DND-41 (cell line): ENCODE data around the gene EXOG.

Experiments
- CTCF ChIP-seq: IDR thresholded peaks from 2 replicates; pipeline ENCODE4 v1.5.1; 2012; ENCODE audit warnings: borderline replicate concordance, low read length, moderate library complexity, mild to moderate bottlenecking; ENCODE audit not compliant: poor library complexity, severe bottlenecking; ENCODE audit errors: extremely low read depth
- EZH2 ChIP-seq: IDR thresholded peaks from 3 replicates; pipeline ENCODE4 v1.6.1; 2012; ENCODE audit warnings: borderline replicate concordance, low read depth, mild to moderate bottlenecking, moderate library complexity, low read length, inconsistent platforms; ENCODE audit not compliant: severe bottlenecking

DNA sequence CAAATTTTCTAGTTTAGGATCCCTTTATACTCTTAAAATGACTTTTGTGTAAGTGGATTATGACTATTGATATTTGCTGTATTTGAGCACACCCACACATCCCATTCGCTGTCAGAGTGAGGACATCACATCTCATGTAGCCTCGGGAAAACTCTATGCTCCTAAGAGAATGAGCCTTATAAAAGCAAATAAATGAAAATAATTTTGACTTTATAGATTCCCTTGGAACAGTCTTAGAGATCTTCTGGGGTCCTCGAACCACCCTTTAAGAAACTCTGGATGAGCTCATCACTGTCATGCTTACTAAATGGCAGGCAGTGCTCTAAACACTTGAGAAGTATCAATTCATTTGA lies 16.1 kb upstream of the EXOG start:
- TF ChIP-seq CTCF = no peak
- no peak for TF ChIP-seq EZH2
